ENCODE data around the gene MMP21.

The MMP21 gene, protein sequence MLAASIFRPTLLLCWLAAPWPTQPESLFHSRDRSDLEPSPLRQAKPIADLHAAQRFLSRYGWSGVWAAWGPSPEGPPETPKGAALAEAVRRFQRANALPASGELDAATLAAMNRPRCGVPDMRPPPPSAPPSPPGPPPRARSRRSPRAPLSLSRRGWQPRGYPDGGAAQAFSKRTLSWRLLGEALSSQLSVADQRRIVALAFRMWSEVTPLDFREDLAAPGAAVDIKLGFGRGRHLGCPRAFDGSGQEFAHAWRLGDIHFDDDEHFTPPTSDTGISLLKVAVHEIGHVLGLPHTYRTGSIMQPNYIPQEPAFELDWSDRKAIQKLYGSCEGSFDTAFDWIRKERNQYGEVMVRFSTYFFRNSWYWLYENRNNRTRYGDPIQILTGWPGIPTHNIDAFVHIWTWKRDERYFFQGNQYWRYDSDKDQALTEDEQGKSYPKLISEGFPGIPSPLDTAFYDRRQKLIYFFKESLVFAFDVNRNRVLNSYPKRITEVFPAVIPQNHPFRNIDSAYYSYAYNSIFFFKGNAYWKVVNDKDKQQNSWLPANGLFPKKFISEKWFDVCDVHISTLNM

GRCh38 chr10:125775491-125776106 lies at the start of gene MMP21:
TSS of gene MMP21 (minus strand) at chr10:125775821. CDS start at chr10:125775821, 0 bp downstream.
- DNase-seq (ENCODE audit: low spot score), result no peak

- DNase-seq (ENCODE audit: low spot score), result no peak
Measured at GRCh38 chr10:125824736-125825135, 49.1 kb upstream of the MMP21 start.

DNA sequence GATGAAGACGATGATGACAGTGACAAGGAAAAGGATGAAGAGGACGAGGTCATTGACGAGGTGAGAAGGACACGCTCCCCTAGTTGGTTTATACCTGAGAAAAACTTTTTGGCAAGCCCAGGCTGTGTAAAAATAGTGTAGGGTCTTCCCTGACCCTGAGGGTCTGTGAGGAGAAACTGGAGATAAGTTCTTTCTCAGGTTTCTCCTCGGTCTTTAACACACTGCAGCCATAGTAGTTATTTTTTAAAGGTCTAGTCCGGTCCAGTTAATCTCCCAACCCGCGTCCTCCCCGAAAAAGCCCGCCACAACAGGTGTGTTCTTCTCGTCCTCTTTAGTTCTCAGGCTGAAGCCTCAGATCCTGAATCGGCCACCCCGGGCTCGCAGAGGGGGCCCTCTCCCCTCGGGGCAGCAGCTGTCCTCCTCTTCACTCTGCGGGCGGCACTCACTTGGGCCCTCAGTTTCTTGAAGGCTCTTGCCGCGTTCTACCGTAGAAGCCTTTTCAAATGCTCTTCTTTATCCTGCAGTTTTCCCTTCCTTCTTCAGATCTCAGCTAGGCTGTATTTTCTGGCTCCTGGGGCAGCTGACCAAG lies 48.1 kb upstream of the MMP21 start:
- DNase-seq (ENCODE audit: low spot score), result no peak

DNA sequence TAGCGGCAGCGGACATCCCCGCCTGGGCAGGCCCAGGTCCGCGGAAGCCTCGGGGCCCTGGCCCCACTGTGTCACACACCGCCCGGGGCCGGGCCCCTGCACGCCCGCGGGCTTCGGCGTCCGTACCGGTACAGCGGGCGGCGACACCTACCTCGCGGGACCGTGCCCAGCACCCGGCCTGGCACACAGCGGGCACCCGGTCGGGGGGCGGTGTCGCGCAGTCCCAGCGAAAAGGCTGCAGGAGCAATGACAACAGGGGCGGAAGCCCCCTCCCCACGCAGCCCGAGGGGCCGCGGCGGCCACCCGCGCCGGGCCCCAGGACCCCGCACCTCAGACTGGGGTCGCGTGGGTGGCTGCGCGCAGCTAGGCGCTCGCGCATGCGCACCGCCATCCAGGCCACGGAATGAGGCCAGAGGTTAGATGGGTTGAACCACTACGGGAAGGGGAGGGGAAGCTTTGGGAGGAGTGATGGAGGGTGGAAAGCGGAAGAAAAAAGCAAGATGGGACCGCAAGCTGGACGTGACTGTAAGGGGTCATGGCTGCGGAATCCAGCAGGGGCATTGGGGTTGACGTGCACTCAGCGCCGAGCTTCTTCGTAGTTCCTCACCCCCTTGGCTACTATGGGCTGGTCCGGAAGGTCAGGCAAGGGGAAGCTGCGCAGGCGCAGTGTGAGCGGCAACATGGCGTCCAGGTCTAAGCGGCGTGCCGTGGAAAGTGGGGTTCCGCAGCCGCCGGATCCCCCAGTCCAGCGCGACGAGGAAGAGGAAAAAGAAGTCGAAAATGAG lies 47.4 kb upstream of the MMP21 start, which contains the start of the genes BCCIP and UROS:
Gene BCCIP, plus strand, starts transcription at position 669 of the 785 bp plus-strand sequence. Its CDS starts 12 bp downstream, at position 681.
Gene UROS, minus strand, starts transcription at position 381 of the 785 bp plus-strand sequence. CDS start 6,759 bp downstream, outside the sequence.
- peak; percentile 90 for DNase-seq (ENCODE audit: low spot score)

DNA sequence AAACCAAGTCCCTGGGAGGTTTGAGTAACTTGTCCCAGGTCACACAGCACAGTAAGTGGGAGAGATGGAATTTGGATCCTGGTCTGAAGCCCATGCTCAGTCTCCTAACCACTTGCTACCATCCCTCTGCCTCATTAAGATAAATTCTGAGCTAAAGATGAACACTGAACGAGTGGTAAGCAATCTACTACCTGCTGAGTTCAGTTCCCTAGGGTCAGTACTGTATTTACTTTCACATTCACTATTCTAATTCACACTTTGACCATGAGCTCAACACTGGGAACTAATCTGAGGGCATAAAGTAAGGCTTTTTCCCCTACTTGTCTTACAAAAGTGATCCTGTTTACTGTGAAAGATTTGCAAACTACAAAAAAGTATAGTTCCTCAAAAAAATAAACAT lies 45.1 kb upstream of the MMP21 start:
- DNase-seq (ENCODE audit: low spot score), result no peak

DNA sequence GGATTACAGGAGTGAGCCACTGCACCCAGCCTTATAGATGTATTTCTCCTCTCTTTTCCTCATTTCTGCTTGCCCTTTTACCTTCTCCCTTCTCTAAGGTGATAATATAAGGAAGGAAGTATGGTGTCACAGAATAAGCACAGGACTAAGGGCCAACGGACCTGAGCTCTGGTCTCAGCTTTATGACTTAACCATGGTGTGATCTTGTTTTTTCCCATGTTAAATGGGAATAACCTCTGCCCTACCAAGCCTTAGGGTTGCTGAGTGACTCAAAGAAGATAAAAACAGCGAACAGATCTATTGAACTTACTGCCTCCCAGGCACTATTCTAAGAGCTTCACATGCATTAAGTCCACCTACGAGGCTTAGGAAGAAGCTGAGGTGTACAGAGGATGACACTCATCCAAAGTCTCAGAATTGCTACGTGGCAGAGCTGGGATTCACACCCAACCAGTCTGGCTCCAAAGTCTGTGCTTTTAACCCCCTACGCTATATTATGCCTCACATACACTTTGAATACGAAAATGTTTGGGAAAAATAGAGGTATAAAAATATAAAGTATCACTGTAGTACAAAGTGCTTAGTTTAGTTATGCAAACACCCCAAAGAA lies 41.8 kb upstream of the MMP21 start:
- no peak for DNase-seq (ENCODE audit: low spot score)

- no peak for DNase-seq (ENCODE audit: low spot score)
Measured at GRCh38 chr10:125816548-125816947, 40.9 kb upstream of the MMP21 start.

- DNase-seq (ENCODE audit: low spot score), result no peak
Measured at GRCh38 chr10:125815764-125816163, 40.1 kb upstream of the MMP21 start.

- no peak for DNase-seq (ENCODE audit: low spot score)
Measured at GRCh38 chr10:125812128-125812750, 36.6 kb upstream of the MMP21 start.

DNA sequence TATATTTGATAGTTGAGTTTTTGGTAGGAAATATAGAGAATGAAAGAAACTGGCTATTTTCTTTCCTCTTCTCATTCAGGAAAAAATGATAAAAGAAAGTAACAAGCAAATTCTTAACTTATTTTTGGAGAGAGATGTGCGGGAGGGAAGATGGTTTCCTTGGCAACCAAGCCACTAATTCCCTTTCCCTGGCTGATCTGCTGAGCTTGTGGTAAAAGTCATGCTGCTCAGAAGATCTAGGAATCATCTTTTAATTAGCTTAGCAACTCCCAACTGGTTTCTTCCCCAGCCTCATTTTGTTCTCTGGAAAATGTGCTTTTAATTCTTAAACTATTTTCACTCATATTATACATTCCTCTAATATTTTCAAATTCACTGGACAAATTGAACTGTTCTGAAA lies 35.6 kb upstream of the MMP21 start:
- no peak for DNase-seq (ENCODE audit: low spot score)

DNA sequence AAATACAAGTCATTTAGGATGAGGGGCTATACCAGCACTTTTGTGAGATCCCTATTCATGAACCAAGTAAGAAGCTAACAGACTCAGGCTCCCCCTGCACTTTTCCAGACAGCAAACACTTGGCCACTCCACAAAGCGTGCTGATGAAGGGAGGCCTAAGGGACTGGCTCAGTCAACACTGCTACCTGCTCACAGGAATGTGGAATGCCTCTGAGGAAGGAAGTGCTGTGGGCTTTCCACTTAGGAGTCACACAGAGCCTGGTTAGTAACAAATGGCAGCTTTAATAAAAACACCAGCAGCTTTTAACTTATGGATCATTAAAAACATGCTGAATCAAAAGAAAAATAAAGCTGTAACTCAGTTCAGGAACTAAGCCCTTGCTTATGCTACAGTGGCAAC lies 32.4 kb upstream of the MMP21 start:
- DNase-seq (ENCODE audit: low spot score), result no peak

- DNase-seq (ENCODE audit: low spot score), result no peak
Measured at GRCh38 chr10:125802739-125803138, 27.1 kb upstream of the MMP21 start.

GRCh38 chr10:125802131-125802530 lies 26.5 kb upstream of the MMP21 start:
- DNase-seq (ENCODE audit: low spot score), result no peak

DNA sequence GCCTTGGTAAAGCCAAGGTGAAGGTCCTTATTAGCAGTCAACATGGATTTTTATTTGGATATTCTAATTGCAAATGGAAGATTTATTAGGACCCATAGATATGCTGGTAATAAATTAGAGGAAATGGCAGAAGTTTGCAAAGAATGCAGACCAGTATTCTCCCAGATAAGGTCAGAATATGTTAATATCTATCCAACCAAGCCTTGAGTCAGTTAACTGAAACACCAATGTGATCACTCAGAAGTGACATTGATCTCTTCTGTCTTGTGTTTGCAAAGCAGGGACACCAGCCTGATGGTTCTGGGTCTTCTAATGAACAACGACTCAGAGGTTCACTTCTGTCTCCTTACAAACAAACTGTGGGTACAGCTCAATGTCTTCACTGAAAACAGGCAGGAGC lies 26.0 kb upstream of the MMP21 start:
- no peak for DNase-seq (ENCODE audit: low spot score)

GRCh38 chr10:125799451-125800182 lies 24.0 kb upstream of the MMP21 start:
- no peak for DNase-seq (ENCODE audit: low spot score)

DNA sequence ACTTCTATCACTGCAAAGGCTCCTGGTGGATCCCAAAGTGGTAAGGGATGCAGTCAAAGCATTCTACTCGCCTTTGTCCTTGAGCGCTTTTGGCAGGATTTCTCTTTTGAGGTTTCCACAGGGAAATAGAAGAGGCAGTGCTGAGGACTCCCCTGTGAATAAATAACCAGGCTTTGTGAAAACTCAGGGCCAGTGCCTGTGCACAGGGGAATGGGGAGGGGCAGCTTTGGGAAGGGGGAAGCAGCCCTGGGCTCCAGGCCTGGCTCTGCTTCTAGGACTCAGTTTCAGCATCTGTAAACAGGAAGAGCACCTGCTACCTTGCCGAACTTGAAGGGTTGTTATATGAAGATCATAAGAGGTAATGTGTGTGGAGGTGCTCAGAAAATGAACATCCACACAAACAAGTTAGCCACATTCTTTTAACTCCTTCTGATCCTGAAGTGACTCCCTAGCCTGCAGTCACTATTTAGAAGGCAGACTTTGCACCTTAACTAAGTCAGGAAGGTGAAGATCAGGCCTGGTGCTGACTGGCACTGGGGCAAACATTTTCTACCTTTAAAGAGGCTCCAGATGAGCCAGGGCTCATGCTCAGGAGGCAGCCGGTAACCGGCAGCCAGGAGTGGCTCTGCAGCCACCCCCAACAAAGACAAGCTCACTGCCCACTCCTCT lies 22.5 kb upstream of the MMP21 start:
- no peak for DNase-seq (ENCODE audit: low spot score)

DNA sequence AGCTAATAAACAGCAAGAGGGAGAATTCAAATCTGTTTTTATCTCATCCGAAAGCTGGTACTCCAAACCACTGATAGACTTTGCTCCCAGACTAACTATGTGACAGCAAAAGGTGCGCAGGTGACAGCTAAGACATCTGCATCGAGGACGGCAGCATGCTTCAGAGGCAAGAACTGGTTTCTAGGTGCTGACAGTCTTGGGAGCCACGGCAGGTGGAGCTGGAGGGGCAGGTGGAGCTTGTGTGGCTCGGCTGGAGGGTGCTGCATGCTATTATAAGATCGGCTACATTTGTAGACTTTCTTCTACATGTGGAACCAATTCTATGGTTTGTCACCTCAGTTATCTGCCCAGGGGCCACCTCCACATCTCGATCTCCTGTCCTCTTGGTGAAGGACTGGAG lies 21.8 kb upstream of the MMP21 start:
- no peak for DNase-seq (ENCODE audit: low spot score)

GRCh38 chr10:125795637-125796190 lies 20.1 kb upstream of the MMP21 start:
- DNase-seq (ENCODE audit: low spot score), result no peak

DNA sequence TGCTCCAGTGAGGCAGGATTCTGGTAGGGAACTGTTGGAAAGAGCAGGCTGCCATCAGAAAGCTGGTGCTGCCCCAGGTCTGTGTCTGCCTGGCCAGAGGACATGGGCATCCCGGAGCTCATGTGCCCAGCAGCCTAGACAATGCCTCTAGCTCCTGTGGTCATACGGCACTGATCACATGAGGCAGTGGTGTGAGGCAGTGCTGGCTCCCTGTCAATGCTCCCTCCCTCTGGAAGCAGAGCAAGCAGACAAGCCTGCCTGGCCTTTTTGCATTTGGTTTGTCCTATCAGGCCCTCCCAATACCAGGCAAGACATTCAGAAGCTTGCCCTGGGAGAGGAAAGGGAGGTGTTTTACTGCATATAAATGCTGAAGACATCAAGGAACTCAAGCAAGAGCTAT lies 19.5 kb upstream of the MMP21 start:
- no peak for DNase-seq (ENCODE audit: low spot score)

Data from CD4-positive, alpha-beta T cell treated with Interleukin-15 for 4 hours (primary cell).